ENCODE measurements around the gene RBM39. TPM values are rescaled to one million over a fixed set of nuclear protein-coding genes. Genes with fewer than 3 reads are reported as not detected.
A peak's percentile ranks its signal among the peaks of the same experiment; 100 is the strongest.

The RBM39 gene
- total and polyA plus RNA-seq, 10 of the 15 experiments (the other 5 are each of a cell fraction or from before 2014, with no cell fraction given) = 135 to 280 (median 217) TPM

- TF ChIP-seq SPI1 (IDR thresholded peaks at IDR 0.05; ENCODE audit: borderline replicate concordance, insufficient read depth, low read depth, low read length) = peak; percentile 87; the same call in 1 of the 2 replicates
- TF ChIP-seq PKNOX1 (IDR thresholded peaks at IDR 0.05) = no peak
- TF ChIP-seq RBBP5 (conservative IDR thresholded peaks at IDR 0.05) = no peak
- peak; percentile 88 for TF ChIP-seq IKZF1 (conservative IDR thresholded peaks at IDR 0.05)
- no peak for TF ChIP-seq MYC (IDR thresholded peaks at IDR 0.05; ENCODE audit: insufficient read depth, insufficient read length, insufficient replicate concordance, low read length, severe bottlenecking)
- TF ChIP-seq BCL3 (IDR thresholded peaks at IDR 0.05; ENCODE audit: borderline replicate concordance, insufficient read depth, low read depth, low read length, poor library complexity, severe bottlenecking) = no peak
- 0 out of 2 replicates have a peak, but pooled peaks have one; percentile 11 for TF ChIP-seq PAX8 (IDR thresholded peaks at IDR 0.05)
- no peak for TF ChIP-seq NRF1 (conservative IDR thresholded peaks at IDR 0.05; ENCODE audit: low read depth, low read length)
- TF ChIP-seq, protein P1, sequence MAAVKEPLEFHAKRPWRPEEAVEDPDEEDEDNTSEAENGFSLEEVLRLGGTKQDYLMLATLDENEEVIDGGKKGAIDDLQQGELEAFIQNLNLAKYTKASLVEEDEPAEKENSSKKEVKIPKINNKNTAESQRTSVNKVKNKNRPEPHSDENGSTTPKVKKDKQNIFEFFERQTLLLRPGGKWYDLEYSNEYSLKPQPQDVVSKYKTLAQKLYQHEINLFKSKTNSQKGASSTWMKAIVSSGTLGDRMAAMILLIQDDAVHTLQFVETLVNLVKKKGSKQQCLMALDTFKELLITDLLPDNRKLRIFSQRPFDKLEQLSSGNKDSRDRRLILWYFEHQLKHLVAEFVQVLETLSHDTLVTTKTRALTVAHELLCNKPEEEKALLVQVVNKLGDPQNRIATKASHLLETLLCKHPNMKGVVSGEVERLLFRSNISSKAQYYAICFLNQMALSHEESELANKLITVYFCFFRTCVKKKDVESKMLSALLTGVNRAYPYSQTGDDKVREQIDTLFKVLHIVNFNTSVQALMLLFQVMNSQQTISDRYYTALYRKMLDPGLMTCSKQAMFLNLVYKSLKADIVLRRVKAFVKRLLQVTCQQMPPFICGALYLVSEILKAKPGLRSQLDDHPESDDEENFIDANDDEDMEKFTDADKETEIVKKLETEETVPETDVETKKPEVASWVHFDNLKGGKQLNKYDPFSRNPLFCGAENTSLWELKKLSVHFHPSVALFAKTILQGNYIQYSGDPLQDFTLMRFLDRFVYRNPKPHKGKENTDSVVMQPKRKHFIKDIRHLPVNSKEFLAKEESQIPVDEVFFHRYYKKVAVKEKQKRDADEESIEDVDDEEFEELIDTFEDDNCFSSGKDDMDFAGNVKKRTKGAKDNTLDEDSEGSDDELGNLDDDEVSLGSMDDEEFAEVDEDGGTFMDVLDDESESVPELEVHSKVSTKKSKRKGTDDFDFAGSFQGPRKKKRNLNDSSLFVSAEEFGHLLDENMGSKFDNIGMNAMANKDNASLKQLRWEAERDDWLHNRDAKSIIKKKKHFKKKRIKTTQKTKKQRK (IDR thresholded peaks at IDR 0.05; ENCODE audit: low read depth, low read length) = no peak
- no peak for TF ChIP-seq WRNIP1 (IDR thresholded peaks at IDR 0.05; ENCODE audit: borderline replicate concordance, low read depth, low read length)
- TF ChIP-seq ZBTB40 (IDR thresholded peaks at IDR 0.05; ENCODE audit: borderline replicate concordance) = peak; percentile 57; the same call in 1 of the 2 replicates
- TF ChIP-seq SP1 (IDR thresholded peaks at IDR 0.05; ENCODE audit: low read depth, low read length) = no peak
- TF ChIP-seq EZH2 (IDR thresholded peaks at IDR 0.05; ENCODE audit: borderline replicate concordance, control insufficient read depth, low read depth, low read length) = no peak
- TF ChIP-seq SMAD5 (IDR thresholded peaks at IDR 0.05; ENCODE audit: low read depth) = peak; percentile 44; the same call in 1 of the 2 replicates
- TF ChIP-seq HDGF (IDR thresholded peaks at IDR 0.05) = peak; percentile 77
- no peak for TF ChIP-seq BHLHE40 (IDR thresholded peaks at IDR 0.05; ENCODE audit: borderline replicate concordance in 1 of 2, low read depth in 2 of 2, low read length in 1 of 2)
- TF ChIP-seq SMAD1 (IDR thresholded peaks at IDR 0.05; ENCODE audit: low read depth, partially characterized antibody) = peak; percentile 45
Measured at GRCh38 chr20:35773154-35773751, 31.2 kb upstream of the RBM39 start (continued).

All from GM12878 (cell line).